ENCODE results near the gene SNAP25. TPM values are rescaled to one million over a fixed set of nuclear protein-coding genes. Genes with fewer than 3 reads are reported as not detected.

SNAP25 gene
- total and polyA plus RNA-seq, 10 of the 15 experiments (the other 5 are each of a cell fraction or from before 2014, with no cell fraction given), result not detected

DNA sequence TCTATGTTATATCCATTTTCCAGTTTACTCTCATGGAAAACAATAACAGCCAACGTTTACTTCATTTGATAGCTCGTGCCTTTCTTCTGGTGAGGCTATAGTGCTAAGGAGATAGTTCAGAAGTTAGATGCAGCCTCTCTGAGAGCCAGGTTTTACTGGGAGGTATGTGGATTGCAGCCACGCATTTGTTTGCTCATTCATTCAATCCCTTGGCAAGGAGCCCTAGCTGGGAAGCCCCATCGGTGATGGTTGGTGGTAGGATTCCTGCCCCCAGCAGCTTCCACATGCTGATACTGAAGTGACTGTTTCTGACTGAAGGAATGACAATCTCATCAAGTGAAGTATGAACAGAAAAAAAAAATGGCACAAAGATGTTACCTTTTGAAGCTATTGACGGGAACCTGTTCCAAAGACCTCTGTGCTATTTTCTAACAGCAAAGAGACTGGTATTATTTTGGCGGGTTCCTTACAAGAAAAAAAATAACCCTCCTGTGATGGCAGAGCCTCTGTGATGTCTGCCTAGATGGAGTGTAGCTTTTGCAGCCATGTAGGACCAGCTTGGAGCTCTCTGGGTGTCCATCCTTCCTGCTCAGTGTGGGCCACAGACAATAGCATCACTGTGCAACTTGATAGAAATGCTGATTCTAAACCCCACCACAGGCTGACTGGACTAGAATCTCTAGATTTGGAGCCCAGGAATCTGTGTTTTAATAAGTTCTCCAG is 30.6 kb downstream of the SNAP25 start:
- no peaks in the 10 kb centered on the region for H3K4me1 ChIP-seq (ENCODE audit: control insufficient read depth, insufficient read depth, low read length)
- intact Hi-C loops (cut with micrococcal nuclease; ENCODE audit: unreplicated experiment) (no loop called here), in situ Hi-C loops (cut with MboI) (no loop called here)
- no peaks in the 10 kb centered on the region for H3K79me2 ChIP-seq (ENCODE audit: control insufficient read depth, insufficient read depth, low read length)
- H2AFZ ChIP-seq (ENCODE audit: control insufficient read depth, low read depth, low read length), result no peak overlapping the region
- FAIRE-seq (no peak), ATAC-seq (no peak), DNase-seq (ENCODE audit: low read depth, low spot score) (no peak)
- no peak overlapping the region for H3K9ac ChIP-seq (ENCODE audit: control insufficient read depth, insufficient read depth, low read length)
- H3K36me3 ChIP-seq (ENCODE audit: control insufficient read depth in 2 of 2, insufficient read depth in 2 of 2, low read length in 1 of 2), result no peaks in the 10 kb centered on the region
- H3K9me3 ChIP-seq (replicated peaks; ENCODE audit: control insufficient read depth, insufficient read depth, low read length), result no peaks in the 10 kb centered on the region
- no TSS peak for BruUV-seq (replicated peaks)
- RAD21 ChIA-PET (ENCODE audit: unreplicated experiment), result no interaction called here
- no peaks in the 10 kb centered on the region; a peak in 1 of 4 replicates for H3K27me3 ChIP-seq (replicated peaks in 1 of 2; ENCODE audit: control insufficient read depth in 2 of 2, insufficient read depth in 2 of 2, low read length in 1 of 2)
- H3K4me3 ChIP-seq, result no peak overlapping the region
- CTCF ChIA-PET, result no interaction called here
- no peaks in the 10 kb centered on the region for H4K20me1 ChIP-seq (ENCODE audit: control insufficient read depth, insufficient read depth)
- POLR2A ChIA-PET, result no interaction called here
- SMC1A ChIA-PET (ENCODE audit: uncharacterized antibody, unreplicated experiment), result interaction anchor here (0.6 to 0.7 kb wide), 2 partner anchors 13 to 38 kb away, joined by 3 read pairs; no protein-coding TSS in a partner anchor
- H3K4me2 ChIP-seq (ENCODE audit: control insufficient read depth, insufficient read depth), result no peak overlapping the region
- 34% methylated on average over 6 of the region's 6 CpGs for WGBS (ENCODE audit: insufficient coverage, insufficient replicate concordance, low lambda C conversion rate, missing lambda C conversion rate)
- no peak overlapping the region for H3K27ac ChIP-seq (ENCODE audit: control insufficient read depth, insufficient read depth)
- TF ChIP-seq CREM (IDR thresholded peaks at IDR 0.05; ENCODE audit: low read depth) (no peak), RAD51 (IDR thresholded peaks at IDR 0.05) (no peak), ETV6 (conservative IDR thresholded peaks at IDR 0.05 in 1 of 2, IDR thresholded peaks at IDR 0.05 in 1 of 2; ENCODE audit: borderline replicate concordance in 1 of 2, low read depth in 1 of 2) (no peak), EED (IDR thresholded peaks at IDR 0.05; ENCODE audit: low read depth) (no peak), POU2F2 (IDR thresholded peaks at IDR 0.05; ENCODE audit: borderline replicate concordance, low read depth, low read length) (no peak), BMI1 (IDR thresholded peaks at IDR 0.05; ENCODE audit: borderline replicate concordance) (no peak)

DNA sequence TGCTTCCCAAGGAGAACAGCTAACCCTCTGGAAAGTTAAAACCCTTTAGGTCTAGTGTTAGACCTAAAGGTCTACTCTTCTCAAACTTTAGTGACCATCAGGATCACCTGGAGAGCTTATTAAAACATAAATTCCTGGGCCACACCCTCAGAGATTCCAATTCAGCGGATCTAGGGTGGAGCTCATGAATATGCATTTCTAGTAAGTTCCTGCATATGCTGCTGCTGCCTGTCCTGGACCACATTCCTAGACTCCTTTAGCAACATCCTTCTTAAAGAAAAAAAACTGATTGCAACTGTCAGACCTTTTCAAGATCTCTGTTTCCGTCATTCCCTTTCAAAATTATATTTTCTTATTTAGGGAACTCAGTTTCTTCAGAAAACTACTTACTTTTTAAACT is 31.2 kb downstream of the SNAP25 start:
- no peak overlapping the region for H3K4me3 ChIP-seq
- DNase-seq (ENCODE audit: low read depth, low spot score) (no peak), FAIRE-seq (no peak), ATAC-seq (no peak)
- H3K27ac ChIP-seq (ENCODE audit: control insufficient read depth, insufficient read depth), result no peak overlapping the region
- ChIA-PET SMC1A (ENCODE audit: uncharacterized antibody, unreplicated experiment) (interaction anchor here (0.6 kb wide), 1 partner anchor 14 kb away, joined by 3 read pairs; no protein-coding TSS in a partner anchor), CTCF (no interaction called here), RAD21 (ENCODE audit: unreplicated experiment) (no interaction called here), POLR2A (interaction anchor here (0.6 kb wide), 1 partner anchor 132 kb away, joined by 8 read pairs; no protein-coding TSS in a partner anchor)
- H3K4me2 ChIP-seq (ENCODE audit: control insufficient read depth, insufficient read depth), result no peak overlapping the region
- no peaks in the 10 kb centered on the region for H3K36me3 ChIP-seq (ENCODE audit: control insufficient read depth in 2 of 2, insufficient read depth in 2 of 2, low read length in 1 of 2)
- no peaks in the 10 kb centered on the region for H3K4me1 ChIP-seq (ENCODE audit: control insufficient read depth, insufficient read depth, low read length)
- WGBS (ENCODE audit: insufficient coverage, insufficient replicate concordance, low lambda C conversion rate, missing lambda C conversion rate), result 0% methylated on average over 2 of the region's 2 CpGs
- intact Hi-C loops (cut with micrococcal nuclease; ENCODE audit: unreplicated experiment), result no loop called here
- no TSS peak for BruUV-seq (replicated peaks)
- no peak overlapping the region for H2AFZ ChIP-seq (ENCODE audit: control insufficient read depth, low read depth, low read length)
- no peaks in the 10 kb centered on the region; a peak in 1 of 4 replicates for H3K27me3 ChIP-seq (replicated peaks in 1 of 2; ENCODE audit: control insufficient read depth in 2 of 2, insufficient read depth in 2 of 2, low read length in 1 of 2)
- no peak overlapping the region for H3K9ac ChIP-seq (ENCODE audit: control insufficient read depth, insufficient read depth, low read length)
- H3K79me2 ChIP-seq (ENCODE audit: control insufficient read depth, insufficient read depth, low read length), result no peaks in the 10 kb centered on the region
- no peaks in the 10 kb centered on the region for H4K20me1 ChIP-seq (ENCODE audit: control insufficient read depth, insufficient read depth)
- in situ Hi-C loops (cut with MboI), result no loop called here
- no peaks in the 10 kb centered on the region for H3K9me3 ChIP-seq (replicated peaks; ENCODE audit: control insufficient read depth, insufficient read depth, low read length)
- TF ChIP-seq NFYA (IDR thresholded peaks at IDR 0.05; ENCODE audit: borderline replicate concordance, low read depth, low read length) (no peak), IKZF2 (IDR thresholded peaks at IDR 0.05) (no peak), SMAD5 (IDR thresholded peaks at IDR 0.05; ENCODE audit: low read depth) (no peak), SPI1 (IDR thresholded peaks at IDR 0.05; ENCODE audit: borderline replicate concordance, insufficient read depth, low read depth, low read length) (no peak), TCF12 (IDR thresholded peaks at IDR 0.05; ENCODE audit: low read depth, low read length) (no peak)
- TF ChIP-seq, protein P1, sequence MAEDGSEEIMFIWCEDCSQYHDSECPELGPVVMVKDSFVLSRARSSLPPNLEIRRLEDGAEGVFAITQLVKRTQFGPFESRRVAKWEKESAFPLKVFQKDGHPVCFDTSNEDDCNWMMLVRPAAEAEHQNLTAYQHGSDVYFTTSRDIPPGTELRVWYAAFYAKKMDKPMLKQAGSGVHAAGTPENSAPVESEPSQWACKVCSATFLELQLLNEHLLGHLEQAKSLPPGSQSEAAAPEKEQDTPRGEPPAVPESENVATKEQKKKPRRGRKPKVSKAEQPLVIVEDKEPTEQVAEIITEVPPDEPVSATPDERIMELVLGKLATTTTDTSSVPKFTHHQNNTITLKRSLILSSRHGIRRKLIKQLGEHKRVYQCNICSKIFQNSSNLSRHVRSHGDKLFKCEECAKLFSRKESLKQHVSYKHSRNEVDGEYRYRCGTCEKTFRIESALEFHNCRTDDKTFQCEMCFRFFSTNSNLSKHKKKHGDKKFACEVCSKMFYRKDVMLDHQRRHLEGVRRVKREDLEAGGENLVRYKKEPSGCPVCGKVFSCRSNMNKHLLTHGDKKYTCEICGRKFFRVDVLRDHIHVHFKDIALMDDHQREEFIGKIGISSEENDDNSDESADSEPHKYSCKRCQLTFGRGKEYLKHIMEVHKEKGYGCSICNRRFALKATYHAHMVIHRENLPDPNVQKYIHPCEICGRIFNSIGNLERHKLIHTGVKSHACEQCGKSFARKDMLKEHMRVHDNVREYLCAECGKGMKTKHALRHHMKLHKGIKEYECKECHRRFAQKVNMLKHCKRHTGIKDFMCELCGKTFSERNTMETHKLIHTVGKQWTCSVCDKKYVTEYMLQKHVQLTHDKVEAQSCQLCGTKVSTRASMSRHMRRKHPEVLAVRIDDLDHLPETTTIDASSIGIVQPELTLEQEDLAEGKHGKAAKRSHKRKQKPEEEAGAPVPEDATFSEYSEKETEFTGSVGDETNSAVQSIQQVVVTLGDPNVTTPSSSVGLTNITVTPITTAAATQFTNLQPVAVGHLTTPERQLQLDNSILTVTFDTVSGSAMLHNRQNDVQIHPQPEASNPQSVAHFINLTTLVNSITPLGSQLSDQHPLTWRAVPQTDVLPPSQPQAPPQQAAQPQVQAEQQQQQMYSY (CRISPR knock-in tag; IDR thresholded peaks at IDR 0.05), result no peak
- TF ChIP-seq, protein P2, sequence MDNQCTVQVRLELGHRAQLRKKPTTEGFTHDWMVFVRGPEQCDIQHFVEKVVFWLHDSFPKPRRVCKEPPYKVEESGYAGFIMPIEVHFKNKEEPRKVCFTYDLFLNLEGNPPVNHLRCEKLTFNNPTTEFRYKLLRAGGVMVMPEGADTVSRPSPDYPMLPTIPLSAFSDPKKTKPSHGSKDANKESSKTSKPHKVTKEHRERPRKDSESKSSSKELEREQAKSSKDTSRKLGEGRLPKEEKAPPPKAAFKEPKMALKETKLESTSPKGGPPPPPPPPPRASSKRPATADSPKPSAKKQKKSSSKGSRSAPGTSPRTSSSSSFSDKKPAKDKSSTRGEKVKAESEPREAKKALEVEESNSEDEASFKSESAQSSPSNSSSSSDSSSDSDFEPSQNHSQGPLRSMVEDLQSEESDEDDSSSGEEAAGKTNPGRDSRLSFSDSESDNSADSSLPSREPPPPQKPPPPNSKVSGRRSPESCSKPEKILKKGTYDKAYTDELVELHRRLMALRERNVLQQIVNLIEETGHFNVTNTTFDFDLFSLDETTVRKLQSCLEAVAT (IDR thresholded peaks at IDR 0.05), result no peak
